ENCODE data around the gene TMEM45B. TPM values are rescaled to one million over a fixed set of nuclear protein-coding genes. Genes with fewer than 3 reads are reported as not detected.
"Not testable (repeated sequence)": the region's sequence is repeated elsewhere in the genome, so short reads cannot be mapped to it uniquely, and the experiment has no call there.

The TMEM45B gene
- total RNA-seq, 4 donors from 2014 or later = 0.19 to 1.3 TPM; not detected in 2

GRCh38 chr11:129861702-129862522 is 46.3 kb downstream of the TMEM45B start:
- ATAC-seq (ENCODE audit: low FRiP score) = peak; percentile 97
- TF ChIP-seq CTCF (IDR thresholded peaks at IDR 0.05) = no peak
- peak; percentile 41 for DNase-seq (ENCODE audit: low spot score)

DNA sequence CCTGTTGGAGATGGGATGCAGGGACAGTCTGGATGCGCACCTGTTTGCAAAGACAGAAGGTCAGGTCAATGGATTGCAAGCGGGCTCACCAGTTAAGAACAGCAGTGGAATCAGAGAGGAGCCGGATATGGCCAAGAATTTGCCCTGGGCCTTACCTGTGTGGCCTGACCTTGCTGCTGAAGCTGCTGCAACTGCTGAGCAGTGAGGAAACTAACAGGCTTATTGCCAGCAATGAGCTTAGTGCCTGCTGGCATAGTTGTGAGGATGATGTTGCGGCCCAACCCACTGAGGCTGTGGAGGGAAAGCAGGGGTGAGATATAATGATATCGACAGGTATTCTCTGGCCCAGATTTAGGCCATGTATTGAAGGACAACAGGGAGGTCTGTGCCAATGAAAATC is 49.2 kb downstream of the TMEM45B start:
- no peak for DNase-seq (ENCODE audit: low spot score)
- no peak for ATAC-seq (ENCODE audit: low FRiP score)
- TF ChIP-seq CTCF (IDR thresholded peaks at IDR 0.05) = no peak

- DNase-seq (ENCODE audit: low spot score) = no peak
- no peak for TF ChIP-seq CTCF (IDR thresholded peaks at IDR 0.05)
- ATAC-seq (ENCODE audit: low FRiP score) = no peak
Measured at GRCh38 chr11:129865701-129866100, 50.1 kb downstream of the TMEM45B start.

DNA sequence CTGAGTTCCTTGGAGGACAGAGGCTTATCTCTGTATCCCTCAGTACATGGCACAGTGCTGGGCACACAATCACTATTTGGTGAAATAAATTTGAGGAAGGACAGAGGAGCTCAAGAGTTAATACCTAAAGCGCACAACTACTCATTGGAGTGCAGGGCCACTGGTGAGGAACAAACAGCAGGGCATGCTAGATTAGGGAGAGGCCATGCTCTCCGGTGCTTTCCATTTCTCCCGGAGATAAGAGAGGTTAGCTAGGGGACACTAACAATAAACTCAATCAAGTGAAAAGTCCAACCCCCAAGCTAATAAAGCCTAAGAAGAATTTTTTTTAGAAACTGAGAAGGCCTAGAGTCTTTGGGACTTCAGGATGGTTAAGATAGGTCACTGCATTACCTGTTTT is 50.7 kb downstream of the TMEM45B start:
- ATAC-seq (ENCODE audit: low FRiP score) (no peak), DNase-seq (ENCODE audit: low spot score) (no peak)
- TF ChIP-seq CTCF (IDR thresholded peaks at IDR 0.05) = no peak

DNA sequence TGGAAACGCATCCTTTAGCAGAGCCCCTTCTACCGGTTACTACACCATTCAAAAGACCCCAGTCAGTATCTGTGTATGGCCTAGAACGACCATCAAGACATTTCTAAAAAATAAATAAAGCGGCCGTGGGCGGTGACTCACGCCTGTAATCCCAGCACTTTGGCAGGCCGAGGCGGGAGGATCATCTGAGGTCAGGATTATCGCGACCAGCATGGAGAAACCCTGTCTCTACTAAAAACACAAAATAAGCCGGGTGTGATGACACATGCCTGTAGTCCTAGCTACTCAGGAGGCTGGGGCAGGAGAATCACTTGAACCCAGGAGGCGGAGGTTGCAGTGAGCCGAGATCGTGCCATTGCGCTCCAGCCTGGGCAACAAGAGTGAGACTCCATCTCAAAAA is 53.0 kb downstream of the TMEM45B start:
- not testable (repeated sequence) for ATAC-seq (ENCODE audit: low FRiP score); DNase-seq (ENCODE audit: low spot score)

GRCh38 chr11:129871914-129872313 is 56.3 kb downstream of the TMEM45B start:
- no peak for TF ChIP-seq CTCF (IDR thresholded peaks at IDR 0.05)
- DNase-seq (ENCODE audit: low spot score) (no peak), ATAC-seq (ENCODE audit: low FRiP score) (no peak)

GRCh38 chr11:129880311-129880710 is 64.7 kb downstream of the TMEM45B start:
- no peak for DNase-seq (ENCODE audit: low spot score)
- TF ChIP-seq CTCF (IDR thresholded peaks at IDR 0.05) = no peak
- no peak for ATAC-seq (ENCODE audit: low FRiP score)

All from omental fat pad (tissue), 4 donors.